OCI-LY1 (cell line): ENCODE results near the gene SEMA4B.
"Not testable (repeated sequence)": the region's sequence is repeated elsewhere in the genome, so short reads cannot be mapped to it uniquely, and the experiment has no call there.

Experiments
- H2AFZ ChIP-seq: fragments of 200-600 bp; sonication (generic), shearing (Covaris generic); 2 replicates; pipeline ENCODE4 v1.6.0; 2014; ENCODE audit warnings: antibody characterized with exemption, mild to moderate bottlenecking, low read length
- H3F3A ChIP-seq: fragments of 200-600 bp; sonication (generic), shearing (Covaris generic); 2 replicates; pipeline ENCODE4 v1.6.0; 2014; ENCODE audit warnings: mild to moderate bottlenecking, antibody characterized with exemption, low read length, moderate library complexity; ENCODE audit not compliant: insufficient read depth
- H3K27ac ChIP-seq: fragments of 200-600 bp; sonication (generic); 2 replicates; pipeline ENCODE4 v1.5.1; 2014; ENCODE audit warnings: low read length, mixed run types, mild to moderate bottlenecking, low read depth; ENCODE audit not compliant: poor library complexity, severe bottlenecking
- H3K27me3 ChIP-seq: fragments of 200-600 bp; sonication (generic); 2 replicates; pipeline ENCODE4 v1.6.0; 2014; ENCODE audit warnings: antibody characterized with exemption, mild to moderate bottlenecking, low read length, moderate library complexity; ENCODE audit not compliant: insufficient read depth
- H3K36me3 ChIP-seq: fragments of 200-600 bp; sonication (generic); 2 replicates; pipeline ENCODE4 v1.6.1; 2014; ENCODE audit warnings: mild to moderate bottlenecking, antibody characterized with exemption, low read length, moderate library complexity, mixed read lengths; ENCODE audit not compliant: insufficient read depth
- H3K4me1 ChIP-seq: fragments of 200-600 bp; sonication (generic); 2 replicates; pipeline ENCODE4 v1.5.1; 2014; ENCODE audit warnings: mild to moderate bottlenecking, low read length, moderate library complexity; ENCODE audit not compliant: insufficient read depth, severe bottlenecking
- H3K4me2 ChIP-seq: fragments of 200-600 bp; sonication (generic), shearing (Covaris generic); 2 replicates; pipeline ENCODE4 v1.6.1; 2014; ENCODE audit warnings: low read length
- H3K4me3 ChIP-seq: fragments of 200-600 bp; sonication (generic); 2 replicates; pipeline ENCODE4 v1.5.1; 2014; ENCODE audit warnings: low read length, low read depth, mild to moderate bottlenecking, mixed read lengths; ENCODE audit not compliant: poor library complexity, severe bottlenecking
- H3K79me2 ChIP-seq: fragments of 200-600 bp; shearing (Covaris generic); 2 replicates; pipeline ENCODE4 v1.6.1; 2016; ENCODE audit warnings: mixed run types, low read length, mixed read lengths; ENCODE audit not compliant: insufficient read depth
- H3K9ac ChIP-seq: fragments of 200-600 bp; sonication (generic), shearing (Covaris generic); 2 replicates; pipeline ENCODE4 v1.6.1; 2014; ENCODE audit warnings: mild to moderate bottlenecking, low read length, mixed read lengths
- H3K9me2 ChIP-seq: fragments of 200-600 bp; sonication (generic), shearing (Covaris generic); 2 replicates; pipeline ENCODE4 v1.6.1; 2014; ENCODE audit warnings: low read depth, mild to moderate bottlenecking, low read length, mixed read lengths
- H3K9me3 ChIP-seq: fragments of 200-600 bp; shearing (Covaris generic); 2 replicates; pipeline ENCODE4 v1.6.1; 2014; ENCODE audit warnings: low read length, mixed read lengths
- H4K20me1 ChIP-seq: fragments of 200-600 bp; sonication (generic), shearing (Covaris generic); 2 replicates; pipeline ENCODE4 v1.6.0; 2016; ENCODE audit warnings: mild to moderate bottlenecking, low read length; ENCODE audit not compliant: insufficient read depth
- CTCF ChIP-seq: fragments of 200-600 bp; sonication (generic), shearing (Covaris generic); IDR thresholded peaks from 2 replicates; pipeline ENCODE4 v1.5.1; 2017; ENCODE audit warnings: mild to moderate bottlenecking, antibody characterized with exemption, low read length, moderate library complexity, mixed read lengths
- EZH2 ChIP-seq: fragments of 200-600 bp; sonication (generic), shearing (Covaris generic); IDR thresholded peaks from 2 replicates; pipeline ENCODE4 v1.8.0; 2017; ENCODE audit warnings: borderline replicate concordance, mixed run types, mild to moderate bottlenecking, antibody characterized with exemption, low read length, moderate library complexity, mixed read lengths

SEMA4B gene

DNA sequence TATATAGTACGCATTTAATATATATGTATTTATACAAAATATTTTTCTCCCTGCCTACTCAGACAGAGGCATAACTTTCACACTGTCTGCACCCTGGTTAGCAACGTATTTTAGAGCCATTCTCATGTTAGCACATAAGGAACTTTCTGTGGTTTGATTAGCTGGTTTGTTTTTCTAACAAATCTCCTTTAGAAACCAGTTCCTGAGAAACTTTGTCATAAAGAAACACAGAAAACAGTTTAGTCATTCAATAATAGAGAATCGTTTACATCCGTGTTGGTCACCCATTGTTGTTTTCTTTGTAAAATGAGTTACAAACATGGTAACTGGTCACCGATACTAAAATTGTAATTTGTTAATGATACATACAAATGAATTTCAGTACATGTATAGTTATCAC lies 58.4 kb downstream of the SEMA4B start:
- Histone ChIP-seq H3F3A (no peaks in the 10 kb centered on the region), H3K27ac (no peak overlapping the region), H3K4me1 (peaks cover 10% of the 10 kb centered on the region), H3K36me3 (no peaks in the 10 kb centered on the region; the same call in 1 of the 2 replicates), H3K27me3 (no peaks in the 10 kb centered on the region), H3K9ac (no peak overlapping the region), H3K4me3 (no peak overlapping the region), H3K9me3 (no peaks in the 10 kb centered on the region), H3K79me2 (no peaks in the 10 kb centered on the region), H2AFZ (no peak overlapping the region), H3K9me2 (no peaks in the 10 kb centered on the region), H3K4me2 (no peak overlapping the region), H4K20me1 (no peaks in the 10 kb centered on the region)
- TF ChIP-seq EZH2 (no peak), CTCF (no peak)

DNA sequence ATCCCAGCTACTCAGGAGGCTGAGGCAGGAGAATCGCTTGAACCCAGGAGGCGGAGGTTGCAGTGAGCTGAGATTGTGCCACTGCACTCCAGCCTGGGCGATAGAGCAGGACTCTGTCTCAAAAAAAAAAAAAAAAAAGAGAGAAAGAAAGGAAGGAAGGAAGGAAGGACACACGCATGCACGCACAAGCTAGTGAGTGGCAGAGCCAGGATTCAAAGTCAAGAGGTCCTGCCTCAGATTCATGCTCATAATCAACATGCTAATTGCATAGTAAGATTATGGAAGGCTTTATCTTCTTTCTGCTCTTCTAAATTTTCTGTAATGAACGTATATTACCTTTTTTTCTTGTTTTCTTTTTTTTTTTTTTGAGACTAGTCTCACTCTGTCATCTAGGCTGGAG lies 59.6 kb downstream of the SEMA4B start:
- not testable (repeated sequence) for H3K27ac ChIP-seq, H3K9ac ChIP-seq, H4K20me1 ChIP-seq, H3K9me3 ChIP-seq, H3K36me3 ChIP-seq, H3K27me3 ChIP-seq, H3K4me3 ChIP-seq, H2AFZ ChIP-seq, H3F3A ChIP-seq, H3K4me2 ChIP-seq, H3K79me2 ChIP-seq, H3K9me2 ChIP-seq
- H3K4me1 ChIP-seq: peaks cover 17% of the 10 kb centered on the region

DNA sequence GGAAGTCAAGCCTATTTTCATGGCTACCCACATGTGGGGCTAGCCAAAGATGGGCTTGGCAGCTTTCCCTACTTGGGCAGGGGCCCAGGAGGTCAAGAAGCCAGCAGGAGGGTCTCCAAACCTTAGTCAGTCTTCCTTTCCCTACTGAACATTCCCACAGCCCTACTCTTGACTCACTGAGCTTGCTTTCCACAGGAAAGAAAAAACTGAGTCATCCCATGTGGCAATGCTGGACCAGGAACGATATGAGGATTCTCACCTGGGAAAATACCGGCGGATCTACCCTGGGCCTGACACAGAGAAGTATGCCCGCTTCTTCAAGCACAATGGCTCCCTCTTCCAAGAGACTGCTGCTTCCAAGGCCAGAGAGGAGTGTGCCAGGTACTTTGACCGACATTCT lies 60.7 kb downstream of the SEMA4B start:
- Histone ChIP-seq H3K4me2 (no peak overlapping the region), H3K79me2 (peaks cover 10% of the 10 kb centered on the region), H3K9me2 (no peaks in the 10 kb centered on the region), H2AFZ (no peak overlapping the region), H3K9me3 (no peaks in the 10 kb centered on the region), H3F3A (no peaks in the 10 kb centered on the region), H3K36me3 (no peaks in the 10 kb centered on the region; the same call in none of the 2 replicates), H3K27me3 (no peaks in the 10 kb centered on the region), H3K9ac (no peak overlapping the region), H4K20me1 (no peaks in the 10 kb centered on the region), H3K27ac (no peak overlapping the region), H3K4me1 (peaks cover 22% of the 10 kb centered on the region), H3K4me3 (no peak overlapping the region)
- TF ChIP-seq CTCF (no peak), EZH2 (no peak)

- no peak overlapping the region for H3K27ac ChIP-seq
- no peak overlapping the region for H3K9ac ChIP-seq
Observed at GRCh38 chr15:90262426-90262825, 61.3 kb downstream of the SEMA4B start.

More at GRCh38 chr15:90262426-90262825, 61.3 kb downstream of the SEMA4B start:
- Histone ChIP-seq H3K9me2 (no peaks in the 10 kb centered on the region), H3K36me3 (peaks cover 5% of the 10 kb centered on the region), H2AFZ (no peak overlapping the region), H3K4me3 (no peak overlapping the region), H3K9me3 (no peaks in the 10 kb centered on the region), H3K4me2 (no peak overlapping the region), H3F3A (no peaks in the 10 kb centered on the region), H3K27me3 (no peaks in the 10 kb centered on the region), H4K20me1 (no peaks in the 10 kb centered on the region), H3K79me2 (peaks cover 16% of the 10 kb centered on the region), H3K4me1 (peaks cover 28% of the 10 kb centered on the region)
- TF ChIP-seq CTCF (no peak), EZH2 (no peak)
